ENCODE results near the gene WNT10A. TPM values are rescaled to one million over a fixed set of nuclear protein-coding genes. Genes with fewer than 3 reads are reported as not detected.

The WNT10A gene
- total RNA-seq, 1 donor from 2014 or later: 3.6 TPM

- DNase-seq (ENCODE audit: low spot score): no peak
These were observed 3.3 kb upstream of the WNT10A start for GRCh38 chr2:218877331-218877730.

DNA sequence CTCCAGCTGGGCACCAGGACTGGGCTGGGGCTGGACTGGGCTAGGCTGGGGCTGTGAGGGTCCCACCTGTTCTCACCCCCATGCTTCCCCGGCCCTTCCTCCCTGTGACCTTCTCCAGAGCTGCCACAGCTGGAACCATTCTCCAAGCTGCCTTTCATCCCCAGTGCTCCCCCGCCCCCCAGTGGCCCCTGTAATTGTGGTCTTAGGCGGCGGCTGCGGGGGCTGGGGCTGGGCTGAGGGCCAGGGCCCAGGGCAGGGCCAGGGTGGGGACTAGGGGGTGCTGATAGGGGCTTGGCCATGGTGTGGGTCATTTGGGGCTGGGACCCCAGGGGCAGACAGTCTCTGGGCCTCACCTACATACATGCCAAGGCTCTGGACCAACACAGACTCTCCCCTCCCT lies 2.8 kb upstream of the WNT10A start:
- no peak for DNase-seq (ENCODE audit: low spot score)

- DNase-seq (ENCODE audit: low spot score): no peak
These were observed 2.2 kb upstream of the WNT10A start for GRCh38 chr2:218878486-218878885.

DNA sequence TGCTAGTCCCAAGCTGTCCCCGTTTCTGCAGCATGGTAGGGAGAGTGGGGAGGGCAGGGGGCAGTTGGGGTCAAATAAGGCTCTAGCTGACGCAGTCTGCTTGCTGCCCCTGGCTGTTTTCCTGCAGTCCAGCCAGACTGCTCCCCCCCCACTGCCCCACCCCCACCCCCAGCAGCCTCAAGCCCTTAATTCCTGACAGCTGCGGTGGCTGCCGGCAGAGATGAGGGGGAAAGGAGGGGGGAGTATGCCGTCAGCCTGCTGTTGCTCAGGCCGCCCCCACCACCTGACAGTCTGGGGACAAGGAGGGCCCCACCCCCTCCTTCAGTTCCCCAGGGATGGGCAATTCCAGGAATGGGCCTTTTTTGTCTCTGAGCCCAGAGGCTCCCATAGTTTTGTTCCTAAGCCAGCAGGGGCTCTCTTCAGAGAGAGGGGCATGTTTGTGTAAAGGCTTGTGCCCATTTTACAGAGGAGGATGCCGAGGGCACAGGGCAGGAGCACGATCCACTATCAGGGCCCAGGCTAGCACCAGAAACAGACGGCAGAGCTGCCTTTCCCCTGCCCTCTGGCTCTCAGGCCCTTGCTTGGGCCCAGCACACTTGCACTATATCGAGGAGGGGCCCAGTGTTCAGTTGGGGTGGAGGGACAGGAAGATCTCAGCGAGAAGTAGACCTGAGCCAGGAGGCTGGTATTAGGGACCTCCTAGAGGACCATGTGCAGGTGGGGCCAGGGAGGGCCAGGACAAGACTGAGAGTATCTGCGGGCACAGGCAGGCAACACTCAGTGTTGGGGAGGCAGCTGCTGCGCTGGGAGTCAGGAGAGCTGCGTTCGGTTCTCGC lies 1.5 kb upstream of the WNT10A start:
- no peak for DNase-seq (ENCODE audit: low spot score)

DNA sequence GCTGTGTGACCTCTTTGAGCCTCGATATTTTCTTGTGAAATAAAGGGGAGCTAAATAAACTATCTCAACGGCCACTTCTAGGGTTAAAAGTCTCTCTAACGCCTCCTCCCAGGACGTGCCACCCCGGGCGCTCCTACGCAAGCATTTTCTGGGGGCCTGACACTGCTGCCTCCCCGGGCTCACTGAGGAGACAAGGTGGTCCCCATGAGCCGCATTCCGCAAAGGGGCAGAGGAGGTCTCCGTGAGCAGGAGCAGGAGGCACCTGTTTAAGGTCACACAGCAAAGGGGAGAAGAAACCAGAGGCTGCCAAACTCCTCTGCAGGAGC lies 913 bp upstream of the WNT10A start:
- no peak for DNase-seq (ENCODE audit: low spot score)

GRCh38 chr2:218880859-218881594 lies 375 bp downstream of the WNT10A start:
- DNase-seq (ENCODE audit: low spot score): no peak

- DNase-seq (ENCODE audit: low spot score): no peak
These were observed 1.2 kb downstream of the WNT10A start for GRCh38 chr2:218881744-218882460.

GRCh38 chr2:218882461-218882816 lies 1.8 kb downstream of the WNT10A start:
- no peak for DNase-seq (ENCODE audit: low spot score)

GRCh38 chr2:218882866-218883366 lies 2.3 kb downstream of the WNT10A start:
- DNase-seq (ENCODE audit: low spot score): no peak

- DNase-seq (ENCODE audit: low spot score): peak; percentile 49
These were observed 3.1 kb downstream of the WNT10A start for GRCh38 chr2:218883491-218884490.

DNA sequence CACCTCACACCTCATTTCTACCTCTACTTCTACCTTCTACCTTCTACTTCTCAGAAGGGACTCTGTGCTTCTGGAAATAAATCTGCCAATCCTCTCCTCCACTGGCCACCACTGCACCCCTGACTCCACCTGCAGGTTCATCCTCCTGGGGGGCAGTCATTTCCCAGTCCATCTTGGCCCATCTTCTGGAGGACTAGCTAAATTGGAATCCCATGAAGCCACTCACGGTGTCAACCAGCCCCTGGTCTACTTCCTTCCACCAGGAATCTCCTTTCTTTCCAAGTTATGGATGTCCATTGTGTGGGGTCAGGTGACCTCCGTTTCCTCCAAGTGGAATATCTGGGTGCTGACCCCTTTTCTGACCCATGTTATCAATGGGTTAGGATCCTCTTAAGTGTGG lies 3.9 kb downstream of the WNT10A start:
- no peak for DNase-seq (ENCODE audit: low spot score)

GRCh38 chr2:218885981-218886947 lies 5.6 kb downstream of the WNT10A start:
- DNase-seq (ENCODE audit: low spot score): no peak

DNA sequence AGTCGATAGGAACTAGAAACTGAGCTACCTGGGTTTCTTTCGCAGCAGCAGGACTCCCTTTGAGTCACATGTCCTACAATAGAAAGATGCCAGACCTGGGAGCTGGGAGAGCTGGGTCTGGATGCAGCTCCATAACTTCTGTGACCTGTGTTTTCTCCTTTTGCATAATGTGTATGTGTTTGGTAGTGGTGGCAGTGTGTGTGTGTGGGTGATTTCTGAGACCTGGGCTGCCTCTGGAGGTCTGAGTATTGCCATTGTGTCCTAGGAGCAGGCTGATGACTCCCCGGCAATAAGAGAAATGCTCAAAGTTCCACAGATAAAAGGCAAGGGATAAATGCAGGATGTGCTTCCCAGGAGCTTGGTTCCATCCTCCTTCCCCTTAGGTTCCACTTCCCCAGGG lies 6.4 kb downstream of the WNT10A start:
- no peak for DNase-seq (ENCODE audit: low spot score)

- no peak for DNase-seq (ENCODE audit: low spot score)
These were observed 7.7 kb downstream of the WNT10A start for GRCh38 chr2:218888341-218888740.

DNA sequence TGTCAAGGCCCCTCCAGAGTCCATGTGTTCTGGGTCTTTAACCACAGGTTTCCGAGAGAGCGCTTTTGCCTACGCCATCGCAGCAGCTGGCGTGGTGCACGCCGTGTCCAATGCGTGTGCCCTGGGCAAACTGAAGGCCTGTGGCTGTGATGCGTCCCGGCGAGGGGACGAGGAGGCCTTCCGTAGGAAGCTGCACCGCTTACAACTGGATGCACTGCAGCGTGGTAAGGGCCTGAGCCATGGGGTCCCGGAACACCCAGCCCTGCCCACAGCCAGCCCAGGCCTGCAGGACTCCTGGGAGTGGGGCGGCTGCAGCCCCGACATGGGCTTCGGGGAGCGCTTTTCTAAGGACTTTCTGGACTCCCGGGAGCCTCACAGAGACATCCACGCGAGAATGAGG lies 9.3 kb downstream of the WNT10A start:
- no peak for DNase-seq (ENCODE audit: low spot score)

- no peak for DNase-seq (ENCODE audit: low spot score)
These were observed 9.7 kb downstream of the WNT10A start for GRCh38 chr2:218890369-218890768.

DNA sequence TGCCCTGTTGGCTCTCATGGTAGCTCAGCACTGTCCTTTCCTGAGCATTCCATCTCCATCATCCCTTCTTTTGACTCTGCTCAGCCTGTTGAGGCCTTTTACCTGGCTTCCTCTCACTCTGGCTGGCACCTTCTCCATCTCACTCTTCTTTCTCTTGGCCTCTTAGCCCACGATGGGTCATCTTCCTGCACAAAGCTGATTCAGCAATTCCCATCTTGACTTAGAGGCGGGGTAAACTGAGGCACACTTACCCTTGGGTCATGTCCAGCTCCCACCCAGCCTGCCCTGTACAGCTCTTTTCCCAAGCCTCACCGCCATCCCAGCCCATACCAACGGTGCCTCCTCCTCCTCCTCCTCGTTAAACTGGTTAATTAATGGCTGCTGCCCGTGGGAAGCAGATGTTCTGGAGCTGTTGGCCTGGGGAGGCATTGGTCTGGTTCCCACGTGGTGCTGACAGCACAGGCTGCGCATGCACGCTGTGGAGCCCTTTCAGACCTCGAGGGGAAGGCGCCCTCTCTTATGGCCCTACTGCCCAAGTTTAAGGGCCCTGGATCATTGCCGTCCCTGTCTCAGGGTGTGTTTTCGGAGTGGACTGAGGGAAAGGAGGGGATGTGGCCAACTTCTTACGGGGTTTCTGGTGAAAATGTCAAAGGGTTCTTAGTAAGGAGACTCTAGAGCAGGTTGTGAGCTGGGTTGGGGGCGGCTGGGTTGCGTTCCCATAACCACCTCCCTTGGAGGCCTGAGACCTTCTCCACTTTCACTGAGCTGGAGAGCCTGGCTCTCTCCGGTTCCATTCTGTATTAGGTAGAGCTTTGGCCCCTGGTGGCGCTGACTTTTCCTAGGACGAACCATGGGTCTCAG lies 10.9 kb downstream of the WNT10A start:
- no peak for DNase-seq (ENCODE audit: low spot score)

- no peak for DNase-seq (ENCODE audit: low spot score)
These were observed 12.2 kb downstream of the WNT10A start for GRCh38 chr2:218892693-218893348.

Data from umbilical cord (tissue), 2 donors.